ENCODE measurements around the gene LMX1B. TPM values are rescaled to one million over a fixed set of nuclear protein-coding genes. Genes with fewer than 3 reads are reported as not detected.

LMX1B gene
- total RNA-seq, 2 donors from 2014 or later: 0.14 TPM; not detected in 1

GRCh38 chr9:126683698-126684044, 69.9 kb downstream of the LMX1B start:
- DNase-seq (no peak), ATAC-seq (no peak)
- intact Hi-C loops (cut with DNase I, micrococcal nuclease): no loop called here

DNA sequence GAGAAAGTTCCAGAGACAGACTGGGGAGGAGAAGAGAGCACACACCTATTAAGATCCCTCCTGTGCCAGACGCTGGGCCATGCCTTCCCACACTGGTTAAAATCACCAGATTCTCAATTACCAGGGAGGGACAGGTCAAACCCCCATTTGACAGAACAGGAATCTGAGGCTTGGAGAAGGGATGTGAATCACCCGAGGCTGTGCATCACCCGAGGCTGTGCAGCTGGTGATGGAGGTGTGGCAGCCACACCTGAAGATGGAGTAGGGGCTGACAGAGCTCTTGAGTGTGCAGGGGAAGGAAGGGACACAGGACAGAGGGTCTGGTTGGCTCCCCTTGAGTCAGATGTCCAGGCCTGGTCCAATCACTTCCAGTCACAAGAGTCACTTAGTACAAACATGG, 70.6 kb downstream of the LMX1B start:
- ATAC-seq (no peak), DNase-seq (no peak)

DNA sequence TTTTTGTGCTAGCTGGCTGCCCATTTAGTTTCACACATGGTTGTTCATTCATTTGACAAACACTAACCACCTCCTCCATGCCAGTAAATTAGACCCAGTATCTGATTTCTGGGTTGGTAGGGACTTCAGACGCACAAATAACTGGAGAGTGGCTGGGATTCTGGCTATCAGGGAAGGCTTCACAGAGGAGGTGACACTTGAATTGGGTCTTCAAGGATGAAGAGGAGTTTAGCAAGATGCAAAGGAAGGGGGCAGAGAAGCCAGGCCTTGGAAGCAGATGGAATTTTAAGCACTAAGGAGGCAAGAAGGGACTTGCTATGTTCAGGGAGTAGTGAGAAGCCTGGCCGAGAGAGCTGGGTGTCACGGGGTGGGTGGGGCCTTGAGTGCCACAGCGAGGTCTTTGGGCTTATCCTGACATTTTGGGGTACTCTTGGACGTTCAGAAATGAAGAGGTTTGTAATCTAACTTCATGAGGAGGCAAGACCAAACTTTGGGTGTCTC, 71.3 kb downstream of the LMX1B start:
- no peak for DNase-seq
- intact Hi-C loops (cut with DNase I, micrococcal nuclease): no loop called here
- ATAC-seq: no peak

More for the DNA sequence above, 70.6 kb downstream of the LMX1B start:
- intact Hi-C loops (cut with DNase I, micrococcal nuclease): no loop called here

- intact Hi-C loops (cut with DNase I, micrococcal nuclease): no loop called here
- ATAC-seq (no peak), DNase-seq (no peak)
Observed at GRCh38 chr9:126687930-126688461, 74.3 kb downstream of the LMX1B start.

- intact Hi-C loops (cut with DNase I, micrococcal nuclease): no loop called here
- DNase-seq (no peak), ATAC-seq (no peak)
Observed at GRCh38 chr9:126688617-126689016, 74.9 kb downstream of the LMX1B start.

GRCh38 chr9:126689027-126689825, 75.5 kb downstream of the LMX1B start:
- no peak for ATAC-seq
- intact Hi-C loops (cut with DNase I, micrococcal nuclease): no loop called here
- DNase-seq: no peak

DNA sequence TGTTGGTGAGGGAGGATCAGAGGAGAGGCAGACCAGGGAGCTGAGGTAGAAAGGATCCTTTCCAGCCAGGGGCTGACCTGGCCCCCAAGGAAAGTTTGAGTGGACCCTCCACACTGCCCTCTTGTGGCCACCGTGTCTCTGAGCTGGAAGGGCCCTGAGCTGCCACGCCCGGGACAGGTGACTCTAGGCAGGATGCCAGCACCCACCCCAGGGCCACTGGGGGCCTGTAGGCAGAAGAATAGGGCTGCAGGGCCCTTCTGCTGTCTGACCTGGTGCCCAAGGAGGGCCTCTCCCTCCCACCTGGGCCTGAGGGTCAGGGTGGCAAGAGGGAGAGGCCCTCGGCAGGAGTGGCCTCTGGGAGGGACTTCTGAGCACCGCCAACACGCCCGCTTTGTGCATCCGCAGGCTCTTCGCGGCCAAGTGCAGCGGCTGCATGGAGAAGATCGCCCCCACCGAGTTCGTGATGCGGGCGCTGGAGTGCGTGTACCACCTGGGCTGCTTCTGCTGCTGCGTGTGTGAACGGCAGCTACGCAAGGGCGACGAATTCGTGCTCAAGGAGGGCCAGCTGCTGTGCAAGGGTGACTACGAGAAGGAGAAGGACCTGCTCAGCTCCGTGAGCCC, 76.8 kb downstream of the LMX1B start:
- ATAC-seq: peak; percentile 74
- DNase-seq: peak in 1 of 2 donors; percentile 73
- intact Hi-C loops (cut with DNase I, micrococcal nuclease): no loop called here

- ATAC-seq (no peak), DNase-seq (no peak)
- intact Hi-C loops (cut with DNase I, micrococcal nuclease): no loop called here
Observed at GRCh38 chr9:126692041-126692758, 78.5 kb downstream of the LMX1B start.

- intact Hi-C loops (cut with DNase I, micrococcal nuclease): no loop called here
- no peak for DNase-seq
- ATAC-seq: no peak
Observed at GRCh38 chr9:126692759-126693427, 79.2 kb downstream of the LMX1B start.

GRCh38 chr9:126693428-126693944, 79.8 kb downstream of the LMX1B start:
- peak in 1 of 2 donors; percentile 10 for DNase-seq
- intact Hi-C loops (cut with DNase I, micrococcal nuclease): no loop called here
- ATAC-seq: no peak

GRCh38 chr9:126694206-126695081, 80.7 kb downstream of the LMX1B start:
- intact Hi-C loops (cut with DNase I, micrococcal nuclease): no loop called here
- DNase-seq (peak in 1 of 2 donors; percentile 11), ATAC-seq (no peak)

DNA sequence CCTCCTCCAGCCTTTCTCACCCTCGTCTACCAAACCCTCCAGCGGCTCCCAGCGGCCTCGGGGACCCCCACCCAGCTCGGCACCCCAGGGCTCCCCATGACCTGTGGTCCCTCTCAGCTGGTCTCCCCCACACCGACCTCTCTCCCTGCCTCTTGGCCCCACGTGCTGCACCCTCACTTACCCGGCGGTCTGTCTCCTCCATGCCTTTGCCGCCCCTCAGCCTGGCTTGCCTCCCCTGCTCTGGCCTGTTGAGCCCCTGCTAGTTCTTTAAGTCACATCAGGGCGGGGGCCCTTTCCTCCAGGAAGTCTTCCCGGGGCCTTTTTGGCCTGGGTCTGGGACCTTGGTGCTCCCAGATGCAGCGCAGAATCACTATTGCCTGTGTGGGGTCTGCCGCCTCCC, 81.5 kb downstream of the LMX1B start:
- ATAC-seq (no peak), DNase-seq (peak in 1 of 2 donors; percentile 19)
- intact Hi-C loops (cut with DNase I, micrococcal nuclease): no loop called here

DNA sequence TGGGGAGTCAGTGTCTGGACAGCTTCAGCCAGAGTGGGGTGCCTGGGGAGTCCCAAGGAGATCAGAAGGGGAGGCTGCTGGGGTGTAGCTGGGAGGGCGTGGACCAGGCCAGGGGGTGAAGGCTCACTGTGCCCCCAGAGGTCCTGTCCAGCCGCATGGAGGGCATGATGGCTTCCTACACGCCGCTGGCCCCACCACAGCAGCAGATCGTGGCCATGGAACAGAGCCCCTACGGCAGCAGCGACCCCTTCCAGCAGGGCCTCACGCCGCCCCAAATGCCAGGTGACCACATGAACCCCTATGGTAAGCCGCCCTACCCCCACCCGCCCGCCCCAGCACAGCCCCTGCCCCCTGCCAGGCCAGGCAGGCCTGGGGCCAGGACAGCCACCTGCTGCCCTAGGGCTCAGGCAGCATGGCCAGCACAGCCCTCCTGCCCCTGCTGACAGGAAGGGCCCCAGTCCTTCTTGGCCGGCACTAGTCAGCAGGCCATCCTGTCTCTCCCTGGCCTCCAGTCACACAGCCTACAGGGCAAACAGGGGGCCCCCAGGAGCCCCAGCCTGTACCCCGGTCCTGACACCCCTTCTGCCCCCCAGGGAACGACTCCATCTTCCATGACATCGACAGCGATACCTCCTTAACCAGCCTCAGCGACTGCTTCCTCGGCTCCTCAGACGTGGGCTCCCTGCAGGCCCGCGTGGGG, 82.1 kb downstream of the LMX1B start:
- no peak for ATAC-seq
- intact Hi-C loops (cut with DNase I, micrococcal nuclease): no loop called here
- DNase-seq: peak in 1 of 2 donors; percentile 18

GRCh38 chr9:126696401-126697145, 82.8 kb downstream of the LMX1B start:
- ATAC-seq (no peak), DNase-seq (peak in 1 of 2 donors; percentile 4)
- intact Hi-C loops (cut with DNase I, micrococcal nuclease): no loop called here

GRCh38 chr9:126697330-126697729, 83.6 kb downstream of the LMX1B start:
- ATAC-seq (no peak), DNase-seq (peak in 1 of 2 donors; percentile 6)
- intact Hi-C loops (cut with DNase I, micrococcal nuclease): no loop called here

- peak in 1 of 2 donors; percentile 15 for DNase-seq
- ATAC-seq: no peak
- intact Hi-C loops (cut with DNase I, micrococcal nuclease): no loop called here
Observed at GRCh38 chr9:126698251-126698650, 84.5 kb downstream of the LMX1B start.

Data from left colon (tissue), 2 donors.